Right forelimb (tissue), 1 donor: ENCODE data around the gene CCDC150.
A peak's percentile ranks its signal among the peaks of the same experiment; 100 is the strongest.
"Not testable (repeated sequence)": the region's sequence is repeated elsewhere in the genome, so short reads cannot be mapped to it uniquely, and the experiment has no call there.

Experiments
- DNase-seq: peaks from one replicate; pipeline ENCODE4 v3.0.0-alpha.2; 2018

CCDC150 gene

GRCh38 chr2:196639180-196640030 is at the start of gene CCDC150:
Gene CCDC150 (plus strand): TSS chr2:196639715. CDS start chr2:196639767, 52 bp downstream.
- peak; percentile 96 for DNase-seq

- DNase-seq: no peak
Measured at GRCh38 chr2:196590286-196590685, 49.2 kb upstream of the CCDC150 start.

DNA sequence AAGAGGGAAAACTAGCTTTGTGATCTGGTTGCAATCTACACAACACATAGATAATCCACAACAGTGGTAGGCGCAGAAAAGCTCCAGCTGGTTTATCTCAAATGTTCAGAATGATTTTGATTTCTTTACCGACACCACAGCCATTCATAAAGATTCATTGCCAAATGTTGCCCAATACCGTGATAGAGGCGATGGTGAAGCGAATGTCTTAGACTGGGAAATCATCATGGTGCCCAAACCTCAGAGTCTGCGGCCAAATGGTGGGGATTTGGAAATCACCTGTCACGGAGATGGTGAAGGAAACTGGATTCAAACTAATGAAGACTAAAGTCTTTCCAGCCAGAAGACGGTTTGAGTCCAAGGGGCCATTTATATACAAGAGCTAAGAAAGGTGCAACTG is 48.5 kb upstream of the CCDC150 start:
- no peak for DNase-seq

- no peak for DNase-seq
Measured at GRCh38 chr2:196591621-196592022, 47.9 kb upstream of the CCDC150 start.

DNA sequence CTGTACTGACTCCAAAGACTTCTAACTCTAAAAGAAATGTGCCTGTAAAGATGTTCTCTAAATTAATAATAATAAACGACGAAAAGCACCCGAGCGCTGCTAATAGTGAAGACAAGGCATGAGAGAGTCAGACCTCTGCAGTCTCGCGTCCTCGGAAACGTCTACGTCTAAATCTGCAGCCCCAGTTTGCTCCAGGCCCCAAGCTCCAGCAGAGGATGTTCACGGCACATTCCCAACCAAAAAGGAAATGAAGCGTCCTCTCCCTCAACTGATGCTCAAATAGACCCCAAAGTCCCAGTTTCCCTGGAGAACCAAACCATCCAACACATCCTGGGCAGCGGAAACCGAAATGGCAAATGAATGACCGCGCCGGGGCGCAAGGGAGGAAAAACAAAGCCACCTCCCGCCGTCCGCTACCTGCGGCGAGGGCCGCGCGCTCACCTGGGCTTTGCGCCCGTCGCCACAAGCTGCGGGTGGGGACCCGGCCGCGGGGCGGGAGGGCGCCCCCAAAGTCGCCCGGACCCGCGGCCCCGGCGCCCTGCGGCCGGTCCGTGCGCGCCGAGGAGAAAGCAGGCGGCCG is 47.1 kb upstream of the CCDC150 start:
- DNase-seq: peak; percentile 77

DNA sequence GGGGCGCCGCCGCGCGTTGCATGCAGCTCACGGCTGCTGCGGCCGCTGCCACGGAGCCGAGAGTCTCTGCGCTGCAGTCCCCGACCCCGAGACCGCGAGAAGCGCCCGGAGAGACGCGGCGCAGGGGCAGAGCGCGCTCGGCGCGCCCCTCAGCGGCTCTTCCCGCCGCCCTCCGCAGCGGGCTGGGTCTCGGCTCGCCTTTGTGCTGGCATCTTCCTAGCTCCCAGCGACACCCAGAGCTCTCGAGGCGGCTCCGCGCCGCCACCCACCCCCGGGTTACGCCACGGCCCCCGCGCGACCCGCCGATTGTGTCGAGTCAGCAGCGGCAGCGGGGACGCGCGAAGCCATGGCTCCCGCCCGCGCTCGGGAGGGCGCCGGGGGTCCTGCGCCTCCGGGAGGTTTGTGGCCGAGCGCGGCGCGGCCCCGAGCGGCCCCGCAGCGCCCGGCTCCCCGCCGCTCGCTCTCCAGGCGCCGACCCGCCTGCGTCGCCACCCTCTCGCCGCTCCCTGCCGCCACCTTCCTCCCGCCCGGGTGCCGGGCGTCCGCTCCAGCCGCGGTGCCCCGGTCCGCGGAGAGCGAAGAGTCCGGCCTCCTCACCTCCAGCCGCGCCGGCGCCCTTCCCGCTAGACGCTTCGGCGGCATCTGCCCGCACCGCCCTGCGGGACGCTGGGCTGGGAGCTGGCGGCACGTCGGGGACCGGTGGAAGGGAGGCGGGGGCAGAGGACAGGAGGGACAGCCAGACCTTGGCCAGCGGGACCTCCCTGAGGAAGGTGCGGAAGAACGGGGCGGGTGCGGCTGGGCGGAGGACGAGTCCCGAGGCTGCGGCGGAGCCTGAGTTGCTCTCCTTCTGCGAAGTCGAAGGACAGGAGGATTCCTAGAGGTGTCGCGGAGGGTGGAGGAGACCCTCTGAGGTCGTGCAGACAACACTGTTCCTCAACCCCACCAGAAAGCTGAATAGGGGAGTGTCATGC is 46.3 kb upstream of the CCDC150 start, which contains the start of gene HECW2:
TSS of gene HECW2 (minus strand) at position 644 of the 971 bp plus-strand sequence.
- peak; percentile 83 for DNase-seq

- DNase-seq: no peak
Measured at GRCh38 chr2:196594158-196594557, 45.4 kb upstream of the CCDC150 start.

- DNase-seq: no peak
Measured at GRCh38 chr2:196597531-196597930, 42.0 kb upstream of the CCDC150 start.

DNA sequence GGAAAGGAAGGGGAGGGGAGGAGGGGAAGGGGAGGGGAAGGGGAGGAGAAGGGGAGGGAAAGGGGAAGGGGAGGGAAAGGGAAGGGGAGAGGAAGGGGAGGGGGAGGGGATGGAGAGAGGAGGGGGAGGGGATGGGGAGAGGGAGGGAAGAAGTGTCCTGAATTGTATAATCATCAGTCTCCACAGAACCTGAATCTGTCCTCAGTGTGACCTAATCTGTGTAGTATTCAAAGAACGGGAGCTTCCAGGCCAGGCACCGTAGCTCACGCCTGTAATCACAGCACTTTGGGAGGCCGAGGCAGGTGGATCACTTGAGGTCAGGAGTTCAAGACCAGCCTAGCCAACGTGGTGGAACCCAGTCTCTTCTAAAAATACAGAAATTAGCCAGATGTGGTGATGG is 41.1 kb upstream of the CCDC150 start:
- DNase-seq: no peak

- no peak for DNase-seq
Measured at GRCh38 chr2:196598846-196599245, 40.7 kb upstream of the CCDC150 start.

GRCh38 chr2:196601430-196602306 is 37.8 kb upstream of the CCDC150 start:
- peak; percentile 38 for DNase-seq

DNA sequence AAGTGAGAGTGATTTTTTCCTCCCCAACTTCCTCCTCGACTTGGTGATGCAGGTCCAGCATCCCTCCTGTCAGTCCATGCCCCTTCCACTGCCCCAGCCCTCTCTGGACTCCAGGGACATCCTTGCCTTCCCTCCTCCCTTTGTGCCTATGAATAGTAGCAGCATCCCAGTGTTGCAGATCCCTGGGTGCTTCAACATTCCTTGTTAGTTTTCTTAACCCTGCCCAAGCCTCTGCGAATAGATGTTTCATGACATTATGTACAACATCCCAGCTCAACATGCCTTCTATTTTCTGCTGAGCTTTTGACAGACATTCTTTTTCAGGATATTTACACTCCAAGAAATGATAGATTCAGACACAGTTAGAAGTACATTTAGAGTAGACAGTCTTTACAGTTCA is 35.3 kb upstream of the CCDC150 start:
- no peak for DNase-seq

DNA sequence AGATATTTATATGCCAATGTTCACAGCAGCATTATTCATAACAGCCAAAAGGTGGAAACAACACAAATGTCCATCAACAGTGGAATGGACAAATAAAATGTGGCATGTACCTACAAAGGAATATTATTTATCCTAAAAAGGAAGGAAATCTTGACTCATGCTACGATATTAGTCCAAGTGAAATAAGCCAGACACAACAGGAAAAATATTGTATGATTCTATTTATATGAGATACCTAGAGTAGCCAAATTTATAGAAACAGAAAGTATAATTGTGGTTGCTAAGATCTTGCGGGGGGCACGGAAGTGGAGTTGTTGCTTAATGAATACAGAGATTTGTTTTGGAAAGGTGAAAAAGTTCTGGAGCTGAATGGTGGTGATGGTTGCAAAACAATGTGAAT is 33.0 kb upstream of the CCDC150 start:
- no peak for DNase-seq

DNA sequence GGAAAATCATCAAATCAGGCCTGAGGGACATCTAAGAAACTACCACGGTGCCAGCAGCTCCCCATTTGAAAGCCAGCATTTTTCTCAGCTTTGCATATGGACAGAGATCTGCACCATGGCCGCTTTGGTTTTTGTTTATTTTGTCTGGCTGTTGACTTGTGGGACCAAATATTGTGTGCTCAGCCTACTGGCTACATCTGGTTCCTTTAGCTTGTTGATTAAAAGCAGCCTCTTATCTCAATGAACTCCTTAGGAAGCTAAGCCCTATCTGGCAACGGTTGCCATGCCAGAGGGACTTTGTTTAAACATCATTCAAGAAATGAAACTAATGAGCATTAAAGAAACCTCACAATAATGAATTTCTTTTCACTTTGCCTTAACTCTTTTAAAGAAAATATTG is 32.4 kb upstream of the CCDC150 start:
- no peak for DNase-seq

GRCh38 chr2:196607896-196608295 is 31.6 kb upstream of the CCDC150 start:
- DNase-seq: not testable (repeated sequence)

- DNase-seq: no peak
Measured at GRCh38 chr2:196609806-196610205, 29.7 kb upstream of the CCDC150 start.

GRCh38 chr2:196610796-196611195 is 28.7 kb upstream of the CCDC150 start:
- no peak for DNase-seq

DNA sequence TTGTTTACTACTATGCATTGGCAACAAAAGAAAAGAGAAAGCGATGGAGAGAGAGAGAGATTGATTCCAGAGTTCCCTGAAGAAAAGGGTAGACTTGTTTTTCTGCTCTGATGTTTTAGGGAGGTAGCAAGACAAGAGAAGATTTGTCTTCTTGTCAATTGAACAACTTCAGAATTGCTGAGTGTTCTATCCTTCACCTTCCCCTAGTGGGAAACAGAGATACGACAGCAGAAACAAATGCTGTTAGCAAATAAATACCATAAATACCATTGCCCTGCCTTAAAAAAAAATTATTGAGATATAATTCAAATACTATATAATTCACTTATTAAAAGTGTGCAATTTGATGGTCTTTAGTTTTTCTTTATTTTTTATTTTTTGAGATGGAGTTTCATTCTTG is 26.2 kb upstream of the CCDC150 start:
- no peak for DNase-seq

GRCh38 chr2:196617430-196617829 is 22.1 kb upstream of the CCDC150 start:
- DNase-seq: no peak

GRCh38 chr2:196618661-196619060 is 20.9 kb upstream of the CCDC150 start:
- no peak for DNase-seq

GRCh38 chr2:196630531-196630930 is 9.0 kb upstream of the CCDC150 start:
- DNase-seq: no peak

GRCh38 chr2:196635156-196635555 is 4.4 kb upstream of the CCDC150 start:
- DNase-seq: no peak
